T-cell (primary cell): ENCODE data around the gene SLC23A3. TPM values are rescaled to one million over a fixed set of nuclear protein-coding genes. Genes with fewer than 3 reads are reported as not detected.

Experiments
- ATAC-seq, 4 experiments: fragments of 200-7000 bp in 3 of 4; fragments of 150-1000 bp in 1 of 4; cut with Tn5 transposase; replicated peaks in 1 of 4; 1 replicate in 3 of 4; 2 replicates in 1 of 4; pipeline ENCODE4 v1.10.0; 2021; ENCODE audit warnings: moderate library complexity in 3 of 4, mild to moderate bottlenecking in 2 of 4, moderate number of reproducible peaks in 1 of 4
- CTCF ChIA-PET, 2 donors: fragments of 300-600 bp; sonication (Branson Sonifier 250); formaldehyde crosslinking; loops; one replicate each; lab custom pipeline; 2022; ENCODE audit warnings: antibody characterized with exemption in 2 of 2; lab: Charles Lee
- POLR2A ChIA-PET, 2 donors: fragments of 300-600 bp; sonication (Branson Sonifier 250); formaldehyde crosslinking; loops; one replicate each; lab custom pipeline; 2022; ENCODE audit warnings: antibody characterized with exemption in 2 of 2; lab: Charles Lee
- DNase-seq, 35 experiments: peaks; one replicate each; pipeline versions ENCODE4 v3.0.0 to v3.0.0-alpha.2; 2013 to 2023
- H3K27ac ChIP-seq: one replicate; pipeline ENCODE4 v1.5.1; 2013; ENCODE audit warnings: low read length
- H3K27me3 ChIP-seq, 2 experiments: replicated peaks in 1 of 2; 1 replicate in 1 of 2; 2 replicates in 1 of 2; pipeline versions ENCODE4 v1.6.1 to v1.7.0; 2013; ENCODE audit warnings: low read length in 1 of 2, mixed read lengths in 1 of 2; ENCODE audit not compliant: control insufficient read depth in 2 of 2, insufficient read depth in 2 of 2; ENCODE audit errors: extremely low read depth in 1 of 2
- H3K36me3 ChIP-seq, 2 donors: 1 replicate in 1 of 2; 2 replicates in 1 of 2; pipeline versions ENCODE4 v1.6.1 to v1.7.0; 2013; ENCODE audit warnings: low read length in 1 of 2; ENCODE audit not compliant: control insufficient read depth in 2 of 2, insufficient read depth in 1 of 2; ENCODE audit errors: extremely low read depth in 1 of 2
- H3K4me1 ChIP-seq, 2 experiments: 1 replicate in 1 of 2; 2 replicates in 1 of 2; pipeline versions ENCODE4 v1.6.1 to v1.7.0; 2013; ENCODE audit warnings: low read length in 2 of 2, mixed read lengths in 1 of 2; ENCODE audit not compliant: insufficient read depth in 2 of 2, control insufficient read depth in 1 of 2; ENCODE audit errors: extremely low read depth in 1 of 2
- H3K4me3 ChIP-seq, 2 donors: 1 replicate in 1 of 2; 2 replicates in 1 of 2; pipeline versions ENCODE4 v1.5.1 to v1.7.0; 2013; ENCODE audit warnings: mild to moderate bottlenecking in 2 of 2, low read length in 1 of 2, moderate library complexity in 1 of 2; ENCODE audit not compliant: control insufficient read depth in 1 of 2; ENCODE audit errors: extremely low read depth in 1 of 2
- H3K9me3 ChIP-seq: 2 replicates; pipeline ENCODE4 v1.7.0; 2013
- H3K27ac Mint-ChIP-seq, 2 donors: one replicate each; pipeline ENCODE4 v1.8.0; 2020 to 2021; ENCODE audit warnings: mild to moderate bottlenecking in 2 of 2, mixed read lengths in 2 of 2
- H3K27me3 Mint-ChIP-seq, 2 donors: one replicate each; pipeline ENCODE4 v1.8.0; 2021 to 2022; ENCODE audit warnings: mixed read lengths in 2 of 2
- H3K36me3 Mint-ChIP-seq: one replicate; pipeline ENCODE4 v1.8.0; 2021; ENCODE audit warnings: mixed read lengths
- H3K4me1 Mint-ChIP-seq, 3 donors: one replicate each; pipeline ENCODE4 v1.8.0; 2020 to 2022; ENCODE audit warnings: mixed read lengths in 3 of 3, mild to moderate bottlenecking in 1 of 3
- H3K4me3 Mint-ChIP-seq, 3 donors: one replicate each; pipeline ENCODE4 v1.8.0; 2020 to 2022; ENCODE audit warnings: mild to moderate bottlenecking in 3 of 3, mixed read lengths in 3 of 3, moderate library complexity in 3 of 3
- H3K9me3 Mint-ChIP-seq, 3 donors: one replicate each; pipeline ENCODE4 v1.8.0; 2020 to 2022; ENCODE audit warnings: mixed read lengths in 3 of 3
- WGBS: methylation state at CpG from one replicate; pipeline ENCODE4 v1.1.5; 2013; ENCODE audit warnings: missing lambda C conversion rate; ENCODE audit not compliant: insufficient coverage; 5-methylcytosine and 5-hydroxymethylcytosine counted together
- total RNA-seq, 35 experiments: library from RNA in 6 of 35; stranded (reverse) in 6 of 35; fragments of 120-200 nt in 1 of 35; gene quantifications; one replicate each; pipeline versions ENCODE4 v1.2.1 to v1.2.4 and lab custom pipeline; 2013 to 2026

Gene SLC23A3
- total RNA-seq, 5 donors from 2014 or later (not counting 1 experiment from before 2014, with no cell fraction given), result 0.54 to 8.7 (median 5.1) TPM

- peaks cover 0 to 22% of the 10 kb centered on the region in 2 experiments for H3K4me1 ChIP-seq
- CTCF ChIA-PET, result interaction anchor here in 1 of 2 donors (0.6 kb wide), 1 partner anchor 34 kb away, joined by 4 read pairs; no protein-coding TSS in a partner anchor
Observed at GRCh38 chr2:219125886-219126270, 44.0 kb downstream of the SLC23A3 start.

GRCh38 chr2:219125225-219125885 is 44.5 kb downstream of the SLC23A3 start:
- Mint-ChIP-seq H3K27me3 (no peaks in the 10 kb centered on the region), H3K4me3 (no peak overlapping the region), H3K36me3 (peaks cover 22% of the 10 kb centered on the region), H3K4me1 (peaks cover 29 to 30% (median 29%) of the 10 kb centered on the region in 3 donors), H3K9me3 (no peaks in the 10 kb centered on the region), H3K27ac (no peak overlapping the region)
- WGBS, result 92% methylated on average over 4 of the region's 10 CpGs
- H3K4me1 ChIP-seq, result peaks cover 0 to 22% of the 10 kb centered on the region in 2 experiments
- H3K36me3 ChIP-seq, result no peaks in the 10 kb centered on the region
- no peak for ATAC-seq
- no peaks in the 10 kb centered on the region for H3K9me3 ChIP-seq
- ChIA-PET POLR2A (no interaction called here), CTCF (interaction anchor here in 1 of 2 donors (0.6 kb wide), 1 partner anchor 33 kb away, joined by 4 read pairs; no protein-coding TSS in a partner anchor)
- DNase-seq, result no peak
- H3K27me3 ChIP-seq, result no peaks in the 10 kb centered on the region
- H3K4me3 ChIP-seq, result no peak overlapping the region
- no peak overlapping the region for H3K27ac ChIP-seq

More at GRCh38 chr2:219125886-219126270, 44.0 kb downstream of the SLC23A3 start:
- no peaks in the 10 kb centered on the region for H3K27me3 ChIP-seq
- no peak for DNase-seq
- ATAC-seq, result no peak
- POLR2A ChIA-PET, result no interaction called here
- H3K27ac ChIP-seq, result no peak overlapping the region
- Mint-ChIP-seq H3K4me1 (peaks cover 29 to 30% (median 29%) of the 10 kb centered on the region in 3 donors), H3K4me3 (no peak overlapping the region), H3K27me3 (no peaks in the 10 kb centered on the region), H3K36me3 (peaks cover 22% of the 10 kb centered on the region), H3K9me3 (no peaks in the 10 kb centered on the region), H3K27ac (no peak overlapping the region)
- no peaks in the 10 kb centered on the region for H3K9me3 ChIP-seq
- no peak overlapping the region for H3K4me3 ChIP-seq
- WGBS, result no CpG with 5 or more reads among the region's 1 CpG
- no peaks in the 10 kb centered on the region for H3K36me3 ChIP-seq

- no peak overlapping the region for H3K4me3 ChIP-seq
- ChIA-PET CTCF (no interaction called here), POLR2A (no interaction called here)
- ATAC-seq (peak in 3 of 4 experiments; percentile 47 to 60 (median 47)), DNase-seq (peak in 13 of 35 experiments; percentile 1 to 27 (median 11))
- H3K36me3 ChIP-seq, result no peaks in the 10 kb centered on the region
- no peaks in the 10 kb centered on the region for H3K9me3 ChIP-seq
- no peak overlapping the region for H3K27ac ChIP-seq
- Mint-ChIP-seq H3K27ac (no peak overlapping the region), H3K9me3 (no peaks in the 10 kb centered on the region), H3K36me3 (peaks cover 22% of the 10 kb centered on the region), H3K4me3 (no peak overlapping the region), H3K27me3 (no peaks in the 10 kb centered on the region), H3K4me1 (peaks cover 29 to 30% (median 29%) of the 10 kb centered on the region in 3 donors)
- H3K4me1 ChIP-seq, result peaks cover 0 to 22% of the 10 kb centered on the region in 2 experiments
- no peaks in the 10 kb centered on the region for H3K27me3 ChIP-seq
- WGBS, result 19% methylated on average over 3 of the region's 4 CpGs
Observed at GRCh38 chr2:219124381-219125110, 45.3 kb downstream of the SLC23A3 start.

- Histone ChIP-seq H3K4me1 (peaks cover 0 to 22% of the 10 kb centered on the region in 2 experiments), H3K4me3 (no peak overlapping the region), H3K9me3 (no peaks in the 10 kb centered on the region), H3K27ac (no peak overlapping the region), H3K27me3 (no peaks in the 10 kb centered on the region), H3K36me3 (no peaks in the 10 kb centered on the region)
- WGBS, result 100% methylated on average over 1 of the region's 8 CpGs
- no peak overlapping the region for H3K4me3 Mint-ChIP-seq
- ChIA-PET POLR2A (interaction anchor here in 1 of 2 donors (0.5 kb wide), 1 partner anchor 412 kb away, joined by 4 read pairs; no protein-coding TSS in a partner anchor), CTCF (interaction anchor here in 1 of 2 donors (1.0 kb wide), 1 partner anchor 86 kb away, joined by 3 read pairs; no protein-coding TSS in a partner anchor)
- H3K36me3 Mint-ChIP-seq, result peaks cover 19% of the 10 kb centered on the region
- ATAC-seq (no peak), DNase-seq (no peak)
- peaks cover 26 to 29% (median 26%) of the 10 kb centered on the region in 3 donors for H3K4me1 Mint-ChIP-seq
- H3K27me3 Mint-ChIP-seq, result no peaks in the 10 kb centered on the region
- no peaks in the 10 kb centered on the region for H3K9me3 Mint-ChIP-seq
- no peak overlapping the region for H3K27ac Mint-ChIP-seq
Observed at GRCh38 chr2:219123356-219124135, 46.3 kb downstream of the SLC23A3 start.

GRCh38 chr2:219122202-219122980 is 47.4 kb downstream of the SLC23A3 start:
- CTCF ChIA-PET, result interaction anchor here (0.7 to 1.0 kb wide), 4 partner anchors 59 to 93 kb away, joined by 3 read pairs; no protein-coding TSS in a partner anchor
- ATAC-seq, result no peak
- H3K4me1 Mint-ChIP-seq, result peaks cover 26% of the 10 kb centered on the region in 3 donors

More at GRCh38 chr2:219122202-219122980, 47.4 kb downstream of the SLC23A3 start:
- Mint-ChIP-seq H3K27ac (no peak overlapping the region), H3K9me3 (no peaks in the 10 kb centered on the region), H3K4me3 (no peak overlapping the region), H3K27me3 (no peaks in the 10 kb centered on the region), H3K36me3 (peaks cover 17% of the 10 kb centered on the region)
- H3K36me3 ChIP-seq, result no peaks in the 10 kb centered on the region
- peaks cover 0 to 22% of the 10 kb centered on the region in 2 experiments for H3K4me1 ChIP-seq
- POLR2A ChIA-PET, result interaction anchor here in 1 of 2 donors (0.6 kb wide), 1 partner anchor 104 kb away, joined by 4 read pairs; no protein-coding TSS in a partner anchor
- WGBS, result 100% methylated on average over 3 of the region's 5 CpGs
- no peaks in the 10 kb centered on the region for H3K9me3 ChIP-seq
- H3K4me3 ChIP-seq, result no peak overlapping the region
- H3K27me3 ChIP-seq, result no peaks in the 10 kb centered on the region
- no peak for DNase-seq
- no peak overlapping the region for H3K27ac ChIP-seq
